Keratinocyte (primary cell): ENCODE data around the gene FUT6. TPM values are rescaled to one million over a fixed set of nuclear protein-coding genes. Genes with fewer than 3 reads are reported as not detected.

ENCODE experiments used
- DNase-seq: peaks from one replicate; pipeline ENCODE4 v3.0.0-alpha.2; 2011; ENCODE audit warnings: low read depth, missing footprints, low spot score
- FAIRE-seq: peaks from 2 replicates; lab custom pipeline; 2011; peaks lifted over from hg19 to GRCh38; lab: Jason Lieb, UNC
- H2AFZ ChIP-seq: 2 replicates; pipeline ENCODE4 v1.6.0; 2012; ENCODE audit warnings: low read length, control low read depth, inconsistent platforms; ENCODE audit not compliant: control insufficient read depth
- H3K27ac ChIP-seq: 2 replicates; pipeline ENCODE4 v1.5.1; 2011; ENCODE audit warnings: low read length; ENCODE audit not compliant: control insufficient read depth, insufficient read depth
- H3K27me3 ChIP-seq: 3 replicates; pipeline ENCODE4 v1.6.0; 2011; ENCODE audit warnings: low read length; ENCODE audit not compliant: control insufficient read depth, insufficient read depth; ENCODE audit errors: extremely low read depth
- H3K36me3 ChIP-seq, 2 experiments: 2 replicates in 1 of 2; 3 replicates in 1 of 2; pipeline ENCODE4 v1.5.1; 2011; ENCODE audit warnings: low read length in 2 of 2, mild to moderate bottlenecking in 1 of 2; ENCODE audit not compliant: control insufficient read depth in 2 of 2, insufficient read depth in 2 of 2; ENCODE audit errors: extremely low read depth in 1 of 2
- H3K4me1 ChIP-seq: 3 replicates; pipeline ENCODE4 v1.5.1; 2011; ENCODE audit warnings: low read length; ENCODE audit not compliant: control insufficient read depth, insufficient read depth; ENCODE audit errors: extremely low read depth
- H3K4me2 ChIP-seq: 3 replicates; pipeline ENCODE4 v1.6.0; 2011; ENCODE audit warnings: low read depth, low read length; ENCODE audit not compliant: control insufficient read depth, insufficient read depth; ENCODE audit errors: extremely low read depth
- H3K4me3 ChIP-seq, 3 experiments: fragments of 200-600 bp in 1 of 3; sonication (generic) in 1 of 3; 2 replicates in 2 of 3; 3 replicates in 1 of 3; pipeline ENCODE4 v1.5.1; 2011 to 2016; ENCODE audit warnings: low read length in 3 of 3, mild to moderate bottlenecking in 3 of 3, control low read depth in 2 of 3, inconsistent platforms in 1 of 3, low read depth in 1 of 3, mixed read lengths in 1 of 3, mixed run types in 1 of 3, moderate library complexity in 1 of 3; ENCODE audit not compliant: control insufficient read depth in 2 of 3, insufficient read depth in 2 of 3; ENCODE audit errors: extremely low read depth in 1 of 3
- H3K79me2 ChIP-seq: 2 replicates; pipeline ENCODE4 v1.6.0; 2012; ENCODE audit warnings: low read length; ENCODE audit not compliant: control insufficient read depth, insufficient read depth
- H3K9ac ChIP-seq: 3 replicates; pipeline ENCODE4 v1.6.0; 2011; ENCODE audit warnings: low read length; ENCODE audit not compliant: control insufficient read depth, insufficient read depth; ENCODE audit errors: extremely low read depth
- H3K9me1 ChIP-seq: 3 replicates; pipeline ENCODE4 v1.6.0; 2011; ENCODE audit warnings: low read length; ENCODE audit not compliant: control insufficient read depth, insufficient read depth; ENCODE audit errors: extremely low read depth
- H3K9me3 ChIP-seq: 2 replicates; pipeline ENCODE4 v1.5.1; 2012; ENCODE audit warnings: low read depth, low read length; ENCODE audit not compliant: control insufficient read depth
- H4K20me1 ChIP-seq: 3 replicates; pipeline ENCODE4 v1.6.0; 2011; ENCODE audit warnings: low read length; ENCODE audit not compliant: control insufficient read depth, insufficient read depth; ENCODE audit errors: extremely low read depth
- EZH2 ChIP-seq: IDR thresholded peaks from one replicate; pipeline ENCODE4 v1.6.1; 2012; ENCODE audit warnings: inconsistent platforms, mild to moderate bottlenecking, low read length, moderate library complexity
- dilution Hi-C: fragments of 300-500 bp; cut with MboI; formaldehyde crosslinking; loops from one replicate; pipeline ENCODE4 v1.7.0; 2020; ENCODE audit warnings: low sequenced_read_pairs; ENCODE audit not compliant: extremely low pct_ligation_motif_present
- polyA plus RNA-seq, 5 experiments: library from polyadenylated mRNA; depleted of rRNA in 3 of 5; stranded (reverse) in 3 of 5; stranded (forward) in 1 of 5; unstranded in 1 of 5; fragments of >200 nt; gene quantifications; 1 replicate in 1 of 5; 2 replicates in 3 of 5; 3 replicates in 1 of 5; pipeline versions ENCODE4 v1.2.1 to v1.2.3, GENCODE V29; 2011 to 2012; ENCODE audit warnings: missing spikeins in 2 of 5, low read depth in 1 of 5, low replicate concordance in 1 of 5
- TF ChIP-seq, protein P1 (sequence below), 3 experiments: IDR thresholded peaks in 1 of 3; conservative IDR thresholded peaks in 1 of 3; optimal IDR thresholded peaks in 1 of 3; 2 replicates in 2 of 3; 3 replicates in 1 of 3; pipeline versions ENCODE3 to v1.5.1; 2011; ENCODE audit warnings: low read length in 3 of 3, mild to moderate bottlenecking in 3 of 3, moderate library complexity in 2 of 3, control low read depth in 1 of 3, inconsistent platforms in 1 of 3; ENCODE audit not compliant: insufficient read depth in 2 of 3; ENCODE audit errors: extremely low read depth in 1 of 3

FUT6 gene
- polyA plus RNA-seq, 1 donor (not counting 4 experiments of a cell fraction or from before 2014, with no cell fraction given): not detected

GRCh38 chr19:5873617-5874199 is 34.2 kb upstream of the FUT6 start:
- H3K4me1 ChIP-seq: peaks cover 9% of the 10 kb centered on the region
- dilution Hi-C loops: no loop called here
- H3K79me2 ChIP-seq: no peaks in the 10 kb centered on the region
- no peaks in the 10 kb centered on the region for H3K36me3 ChIP-seq
- no peak overlapping the region for H3K27ac ChIP-seq
- no peak overlapping the region for H2AFZ ChIP-seq
- no peaks in the 10 kb centered on the region for H4K20me1 ChIP-seq
- H3K4me2 ChIP-seq: no peak overlapping the region
- TF ChIP-seq, protein P1, sequence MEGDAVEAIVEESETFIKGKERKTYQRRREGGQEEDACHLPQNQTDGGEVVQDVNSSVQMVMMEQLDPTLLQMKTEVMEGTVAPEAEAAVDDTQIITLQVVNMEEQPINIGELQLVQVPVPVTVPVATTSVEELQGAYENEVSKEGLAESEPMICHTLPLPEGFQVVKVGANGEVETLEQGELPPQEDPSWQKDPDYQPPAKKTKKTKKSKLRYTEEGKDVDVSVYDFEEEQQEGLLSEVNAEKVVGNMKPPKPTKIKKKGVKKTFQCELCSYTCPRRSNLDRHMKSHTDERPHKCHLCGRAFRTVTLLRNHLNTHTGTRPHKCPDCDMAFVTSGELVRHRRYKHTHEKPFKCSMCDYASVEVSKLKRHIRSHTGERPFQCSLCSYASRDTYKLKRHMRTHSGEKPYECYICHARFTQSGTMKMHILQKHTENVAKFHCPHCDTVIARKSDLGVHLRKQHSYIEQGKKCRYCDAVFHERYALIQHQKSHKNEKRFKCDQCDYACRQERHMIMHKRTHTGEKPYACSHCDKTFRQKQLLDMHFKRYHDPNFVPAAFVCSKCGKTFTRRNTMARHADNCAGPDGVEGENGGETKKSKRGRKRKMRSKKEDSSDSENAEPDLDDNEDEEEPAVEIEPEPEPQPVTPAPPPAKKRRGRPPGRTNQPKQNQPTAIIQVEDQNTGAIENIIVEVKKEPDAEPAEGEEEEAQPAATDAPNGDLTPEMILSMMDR (optimal IDR thresholded peaks at IDR 0.05 in 1 of 3, IDR thresholded peaks at IDR 0.05 in 1 of 3, conservative IDR thresholded peaks at IDR 0.05 in 1 of 3; ENCODE audit: extremely low read depth in 1 of 3, insufficient read depth in 2 of 3, low read length in 3 of 3): no peak
- no peak for TF ChIP-seq EZH2
- H3K9ac ChIP-seq: no peak overlapping the region
- no peaks in the 10 kb centered on the region for H3K9me1 ChIP-seq
- FAIRE-seq: no peak
- H3K4me3 ChIP-seq: no peak overlapping the region
- H3K27me3 ChIP-seq: no peaks in the 10 kb centered on the region
- H3K9me3 ChIP-seq: no peaks in the 10 kb centered on the region
- no peak for DNase-seq

DNA sequence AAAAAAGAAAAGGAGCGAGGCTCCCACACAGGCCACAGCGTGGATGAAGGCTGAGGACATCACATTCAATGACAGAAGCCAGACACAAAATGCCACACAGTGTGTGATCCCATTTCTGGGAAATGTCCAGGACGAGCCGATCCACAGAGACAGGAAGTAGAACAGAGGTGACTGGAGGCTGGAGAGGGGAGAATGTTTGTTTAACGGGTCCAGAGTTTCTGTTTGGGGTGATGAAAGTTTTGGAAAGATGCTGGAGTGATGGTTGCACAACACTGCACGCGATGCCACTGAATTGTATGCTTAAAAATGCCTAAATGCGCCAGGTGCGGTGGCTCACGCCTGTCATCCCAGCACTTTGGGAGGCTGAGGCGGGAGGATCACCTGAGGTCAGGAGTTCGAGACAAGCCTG is 31.5 kb upstream of the FUT6 start:
- Histone ChIP-seq H3K4me3 (no peak overlapping the region), H3K4me2 (no peak overlapping the region), H3K9ac (no peak overlapping the region), H3K79me2 (no peaks in the 10 kb centered on the region), H3K27me3 (no peaks in the 10 kb centered on the region), H3K36me3 (no peaks in the 10 kb centered on the region), H3K9me1 (no peaks in the 10 kb centered on the region), H3K4me1 (peaks cover 9% of the 10 kb centered on the region), H3K27ac (no peak overlapping the region), H2AFZ (no peak overlapping the region), H3K9me3 (no peaks in the 10 kb centered on the region), H4K20me1 (no peaks in the 10 kb centered on the region)
- TF ChIP-seq, protein P1 (optimal IDR thresholded peaks at IDR 0.05 in 1 of 3, IDR thresholded peaks at IDR 0.05 in 1 of 3, conservative IDR thresholded peaks at IDR 0.05 in 1 of 3; ENCODE audit: extremely low read depth in 1 of 3, insufficient read depth in 2 of 3, low read length in 3 of 3): no peak
- TF ChIP-seq EZH2: no peak
- DNase-seq (no peak), FAIRE-seq (no peak)
- dilution Hi-C loops: no loop called here
